ENCODE data around the gene MMRN2. TPM values are rescaled to one million over a fixed set of nuclear protein-coding genes. Genes with fewer than 3 reads are reported as not detected.
"Not testable (repeated sequence)": the region's sequence is repeated elsewhere in the genome, so short reads cannot be mapped to it uniquely, and the experiment has no call there.

Gene MMRN2
- total and polyA plus RNA-seq, 2 experiments from 2014 or later: 1.2 to 4.5 TPM

DNA sequence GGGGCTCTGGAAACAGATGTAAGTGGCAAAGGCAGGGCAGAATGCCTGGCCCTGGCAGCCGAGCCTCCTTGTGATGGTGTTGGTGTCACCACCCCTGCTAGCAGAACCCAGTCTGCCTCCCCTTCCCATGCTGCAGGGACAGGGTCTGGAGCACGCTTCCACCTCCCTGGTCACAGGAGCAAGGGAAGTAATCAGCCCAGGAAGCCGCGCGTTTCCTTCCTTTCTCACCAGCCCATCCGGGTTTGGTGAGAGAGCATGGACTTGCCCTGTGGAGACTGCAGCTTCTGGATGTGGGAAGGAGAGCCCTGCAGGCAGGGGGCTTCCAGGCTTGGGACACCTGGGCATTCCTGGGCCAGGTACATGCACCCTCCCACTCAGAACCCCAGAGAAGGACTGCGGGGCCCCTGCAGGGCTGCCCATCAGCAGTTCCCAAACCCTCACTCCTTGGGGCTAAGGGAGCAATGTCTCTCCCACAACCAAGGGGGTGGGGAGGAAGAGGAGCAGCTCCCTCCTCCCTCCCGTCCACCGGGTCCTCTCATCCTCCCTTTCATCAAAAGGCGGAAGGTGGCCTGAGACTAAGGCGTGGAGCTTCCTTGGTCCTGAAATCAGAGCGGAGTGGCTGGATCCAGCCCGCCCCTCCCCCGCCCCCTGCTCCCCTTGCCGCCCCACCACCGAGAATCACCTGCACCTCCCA is 1.8 kb downstream of the MMRN2 start:
- Histone ChIP-seq H3K36me3 (ENCODE audit: low read depth) (no peaks in the 10 kb centered on the region), H3K4me2 (ENCODE audit: unreplicated experiment) (no peak overlapping the region), H2AFZ (no peak overlapping the region), H3K9ac (no peak overlapping the region), H3K79me2 (ENCODE audit: insufficient read depth) (no peaks in the 10 kb centered on the region), H3K27ac (no peak overlapping the region), H3K9me2 (ENCODE audit: insufficient read depth) (no peaks in the 10 kb centered on the region), H3K9me3 (ENCODE audit: low read depth) (no peaks in the 10 kb centered on the region), H3K4me3 (no peak overlapping the region), H3K4me1 (ENCODE audit: insufficient read depth) (peaks cover 22% of the 10 kb centered on the region), H3F3A (ENCODE audit: insufficient read depth) (no peaks in the 10 kb centered on the region), H4K20me1 (ENCODE audit: insufficient read depth) (no peaks in the 10 kb centered on the region), H3K27me3 (replicated peaks; ENCODE audit: insufficient read depth) (no peaks in the 10 kb centered on the region)
- in situ Hi-C loops (cut with MboI): no loop called here
- 75 to 79% methylated on average over 9 to 16 of the region's 16 CpGs for WGBS, 2 experiments (ENCODE audit: low coverage in 1 of 2, low lambda C conversion rate in 2 of 2, missing lambda C conversion rate in 2 of 2)
- no peak for DNase-seq
- no peak for TF ChIP-seq EZH2phosphoT487 (IDR thresholded peaks at IDR 0.05; ENCODE audit: insufficient read depth, low read depth)
- no peak for TF ChIP-seq EZH2 (IDR thresholded peaks at IDR 0.05; ENCODE audit: insufficient read depth, poor library complexity, severe bottlenecking)

DNA sequence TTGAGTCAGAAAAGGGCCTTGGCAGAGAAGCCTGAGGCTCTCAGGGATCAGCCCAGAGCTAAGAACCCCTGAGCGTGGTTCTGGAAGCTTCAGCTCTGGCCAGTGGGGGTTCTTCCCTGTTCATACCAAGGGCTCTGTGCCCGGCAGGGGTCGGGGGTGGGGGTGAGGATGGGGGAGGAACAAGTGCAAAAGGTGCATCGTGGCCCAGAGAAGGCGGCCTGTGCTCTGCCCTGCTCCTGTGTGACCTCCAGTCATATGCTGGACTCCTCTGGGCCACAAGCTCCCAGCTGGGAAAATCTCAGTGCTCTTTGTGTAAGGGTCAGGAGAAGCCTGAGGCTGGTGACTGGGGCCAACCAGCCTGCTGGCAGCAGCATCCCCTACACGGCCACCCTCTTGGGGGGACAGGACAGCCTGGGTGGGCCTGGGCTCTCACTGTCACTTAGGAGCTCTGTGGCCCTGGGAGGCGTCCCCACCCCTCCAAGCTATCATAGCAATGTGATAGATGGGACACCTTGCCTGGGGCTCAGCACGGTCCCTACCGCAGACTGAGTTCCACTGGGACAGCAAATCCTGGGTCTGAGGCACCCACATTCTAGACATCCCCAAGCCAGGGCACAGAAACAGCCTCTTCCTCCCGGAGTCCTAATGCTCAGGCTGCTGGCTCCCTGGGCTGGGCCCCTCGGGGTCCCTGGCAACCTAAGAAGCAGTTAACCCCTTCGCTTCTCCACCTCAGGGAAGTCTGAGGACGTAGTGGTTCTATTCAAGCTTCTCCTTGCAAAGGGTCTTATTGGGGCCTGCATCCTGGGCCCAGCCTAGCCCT is 2.5 kb downstream of the MMRN2 start:
- TF ChIP-seq EZH2phosphoT487 (IDR thresholded peaks at IDR 0.05; ENCODE audit: insufficient read depth, low read depth): no peak
- no peak for TF ChIP-seq EZH2 (IDR thresholded peaks at IDR 0.05; ENCODE audit: insufficient read depth, poor library complexity, severe bottlenecking)
- Histone ChIP-seq H2AFZ (peak overlapping the region; percentile 65), H3K79me2 (ENCODE audit: insufficient read depth) (no peaks in the 10 kb centered on the region), H3K9me3 (ENCODE audit: low read depth) (no peaks in the 10 kb centered on the region), H3K27me3 (replicated peaks; ENCODE audit: insufficient read depth) (no peaks in the 10 kb centered on the region), H3K27ac (peak overlapping the region; percentile 12), H3K4me2 (ENCODE audit: unreplicated experiment) (no peak overlapping the region), H3K36me3 (ENCODE audit: low read depth) (no peaks in the 10 kb centered on the region), H3K4me3 (no peak overlapping the region), H4K20me1 (ENCODE audit: insufficient read depth) (no peaks in the 10 kb centered on the region), H3F3A (ENCODE audit: insufficient read depth) (no peaks in the 10 kb centered on the region), H3K9me2 (ENCODE audit: insufficient read depth) (no peaks in the 10 kb centered on the region), H3K9ac (0 out of 2 replicates have a peak overlapping the region, but pooled peaks have one; percentile 19), H3K4me1 (ENCODE audit: insufficient read depth) (peaks cover 22% of the 10 kb centered on the region)
- 68 to 71% methylated on average over 13 of the region's 13 CpGs for WGBS, 2 experiments (ENCODE audit: low coverage in 1 of 2, low lambda C conversion rate in 2 of 2, missing lambda C conversion rate in 2 of 2)
- DNase-seq: no peak
- in situ Hi-C loops (cut with MboI): no loop called here

DNA sequence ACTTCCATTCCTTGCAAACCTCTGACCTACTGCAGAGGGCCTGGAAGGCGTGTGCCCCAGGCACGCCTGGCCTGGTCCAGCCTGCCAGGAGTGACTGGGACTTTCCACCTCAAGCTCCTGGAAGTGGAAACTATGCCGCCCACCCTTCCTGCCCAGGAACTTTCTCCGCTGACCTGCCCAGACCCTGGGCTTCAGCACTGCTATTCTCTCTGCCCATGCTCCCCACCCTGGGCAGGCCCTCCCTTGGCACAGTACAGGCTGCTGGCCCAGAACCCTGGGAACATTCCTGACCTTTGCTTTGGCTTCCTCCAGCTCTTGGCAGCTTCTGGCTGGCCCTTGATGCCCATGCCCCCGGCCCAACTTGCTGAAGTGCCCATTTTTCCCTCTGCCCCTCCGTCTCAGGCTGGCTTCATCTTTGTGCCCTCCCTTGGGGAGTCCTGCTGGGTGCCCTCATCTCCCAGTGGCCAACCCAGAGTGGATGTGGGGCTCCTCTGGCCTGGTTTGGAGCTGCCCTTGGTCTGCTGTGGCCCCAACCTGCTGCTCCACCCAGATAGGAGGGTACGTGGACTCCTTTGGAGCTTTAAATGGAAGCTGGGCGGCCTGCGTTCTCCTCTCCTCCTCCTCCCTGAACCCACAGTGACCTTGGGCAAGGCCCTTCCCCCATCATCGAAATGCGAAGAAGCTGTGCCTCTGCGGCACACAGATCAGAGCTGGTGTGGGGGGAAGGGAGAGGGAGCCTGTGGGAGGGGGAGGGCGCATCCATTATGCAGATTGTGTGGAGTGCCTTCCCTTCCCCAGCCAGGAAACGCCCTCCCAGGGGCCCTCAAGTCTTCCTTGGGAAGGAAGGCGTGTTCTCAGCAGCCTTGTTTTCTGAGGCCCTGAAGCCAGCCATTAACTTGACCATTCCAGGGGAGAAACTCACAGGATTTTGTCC is 3.4 kb downstream of the MMRN2 start:
- Histone ChIP-seq H3K4me3 (no peak overlapping the region), H2AFZ (peak overlapping the region; percentile 65), H3K4me1 (ENCODE audit: insufficient read depth) (peaks cover 14% of the 10 kb centered on the region), H3K9ac (0 out of 2 replicates have a peak overlapping the region, but pooled peaks have one; percentile 19), H3K36me3 (ENCODE audit: low read depth) (no peaks in the 10 kb centered on the region), H3K27ac (peak overlapping the region; percentile 12), H3K27me3 (replicated peaks; ENCODE audit: insufficient read depth) (no peaks in the 10 kb centered on the region), H3F3A (ENCODE audit: insufficient read depth) (no peaks in the 10 kb centered on the region), H3K4me2 (ENCODE audit: unreplicated experiment) (no peak overlapping the region), H4K20me1 (ENCODE audit: insufficient read depth) (no peaks in the 10 kb centered on the region), H3K79me2 (ENCODE audit: insufficient read depth) (no peaks in the 10 kb centered on the region), H3K9me3 (ENCODE audit: low read depth) (no peaks in the 10 kb centered on the region), H3K9me2 (ENCODE audit: insufficient read depth) (no peaks in the 10 kb centered on the region)
- TF ChIP-seq EZH2phosphoT487 (IDR thresholded peaks at IDR 0.05; ENCODE audit: insufficient read depth, low read depth): no peak
- no peak for TF ChIP-seq EZH2 (IDR thresholded peaks at IDR 0.05; ENCODE audit: insufficient read depth, poor library complexity, severe bottlenecking)
- in situ Hi-C loops (cut with MboI): no loop called here
- peak; percentile 59 for DNase-seq
- 61 to 69% methylated on average over 13 to 15 of the region's 15 CpGs for WGBS, 2 experiments (ENCODE audit: low coverage in 1 of 2, low lambda C conversion rate in 2 of 2, missing lambda C conversion rate in 2 of 2)

DNA sequence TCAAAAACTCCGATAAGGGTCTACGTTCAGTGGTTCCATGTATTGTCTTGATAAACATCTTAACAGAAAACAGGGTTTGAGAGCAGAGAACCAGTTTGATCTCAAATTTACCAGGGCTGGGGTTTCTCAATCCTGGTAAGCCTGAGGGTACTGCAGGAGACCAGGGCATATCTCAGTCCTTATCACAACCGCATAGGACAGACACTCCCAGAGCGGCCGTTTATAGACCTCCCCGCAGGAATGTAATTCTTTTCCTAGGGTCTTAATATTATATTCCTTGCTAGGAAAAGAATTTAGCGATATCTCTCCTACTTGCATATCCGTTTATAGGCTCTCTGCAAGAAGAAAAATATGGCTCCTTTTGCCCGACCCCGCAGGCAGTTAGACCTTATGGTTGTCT is 4.7 kb downstream of the MMRN2 start:
- H3K4me3 ChIP-seq: not testable (repeated sequence)
- 98% methylated on average over 10 of the region's 10 CpGs for WGBS, 2 experiments (ENCODE audit: low coverage in 1 of 2, low lambda C conversion rate in 2 of 2, missing lambda C conversion rate in 2 of 2)

More for the DNA sequence above, 4.7 kb downstream of the MMRN2 start:
- H3F3A ChIP-seq (ENCODE audit: insufficient read depth); H3K27me3 ChIP-seq (replicated peaks; ENCODE audit: insufficient read depth); H3K9ac ChIP-seq; H3K4me1 ChIP-seq (ENCODE audit: insufficient read depth); H4K20me1 ChIP-seq (ENCODE audit: insufficient read depth); H3K79me2 ChIP-seq (ENCODE audit: insufficient read depth); in situ Hi-C loops (cut with MboI); H3K4me2 ChIP-seq (ENCODE audit: unreplicated experiment); H2AFZ ChIP-seq; H3K36me3 ChIP-seq (ENCODE audit: low read depth); H3K27ac ChIP-seq; H3K9me3 ChIP-seq (ENCODE audit: low read depth); H3K9me2 ChIP-seq (ENCODE audit: insufficient read depth); DNase-seq: not testable (repeated sequence)

Data from GM23248 (cell line).